Endothelial cell (in vitro differentiated cells): ENCODE data around the gene ZNF497. TPM values are rescaled to one million over a fixed set of nuclear protein-coding genes. Genes with fewer than 3 reads are reported as not detected.
A peak's percentile ranks its signal among the peaks of the same experiment; 100 is the strongest.

Experiments
- DNase-seq: peaks from one replicate; pipeline ENCODE4 v3.0.0; 2021; ENCODE audit warnings: low spot score
- H3K27ac Mint-ChIP-seq: one replicate; pipeline ENCODE4 v1.8.0; 2021; ENCODE audit warnings: mixed read lengths, inconsistent platforms; ENCODE audit not compliant: unreplicated experiment
- H3K27me3 Mint-ChIP-seq: one replicate; pipeline ENCODE4 v1.8.0; 2021; ENCODE audit warnings: mild to moderate bottlenecking, moderate library complexity, mixed read lengths, inconsistent platforms; ENCODE audit not compliant: unreplicated experiment
- H3K36me3 Mint-ChIP-seq: one replicate; pipeline ENCODE4 v1.8.0; 2021; ENCODE audit warnings: mild to moderate bottlenecking, low read depth, mixed read lengths, inconsistent platforms; ENCODE audit not compliant: unreplicated experiment
- H3K4me1 Mint-ChIP-seq: one replicate; pipeline ENCODE4 v1.8.0; 2021; ENCODE audit warnings: mild to moderate bottlenecking, mixed read lengths, inconsistent platforms; ENCODE audit not compliant: unreplicated experiment
- H3K4me3 Mint-ChIP-seq: one replicate; pipeline ENCODE4 v1.8.0; 2021; ENCODE audit warnings: mild to moderate bottlenecking, mixed read lengths, inconsistent platforms; ENCODE audit not compliant: unreplicated experiment
- H3K9me3 Mint-ChIP-seq: one replicate; pipeline ENCODE4 v1.8.0; 2021; ENCODE audit warnings: mixed read lengths, inconsistent platforms; ENCODE audit not compliant: unreplicated experiment
- total RNA-seq: library from RNA; stranded (reverse); fragmentation: NEBNext Ultra II Directional; extraction: Animal tissue kit (Norgen Biotek cat#: 25700); gene quantifications from one replicate; pipeline ENCODE4 v1.2.1, GENCODE V29; 2021; ENCODE audit not compliant: unreplicated experiment
- TF ChIP-seq, protein P1 (sequence below): fragments of 200-600 bp; sonication (generic); IDR thresholded peaks from one replicate; pipeline ENCODE4 v1.5.0; 2021; ENCODE audit warnings: antibody characterized with exemption; ENCODE audit not compliant: unreplicated experiment

The ZNF497 gene
- total RNA-seq, 1 donor from 2014 or later: 3.6 TPM

DNA sequence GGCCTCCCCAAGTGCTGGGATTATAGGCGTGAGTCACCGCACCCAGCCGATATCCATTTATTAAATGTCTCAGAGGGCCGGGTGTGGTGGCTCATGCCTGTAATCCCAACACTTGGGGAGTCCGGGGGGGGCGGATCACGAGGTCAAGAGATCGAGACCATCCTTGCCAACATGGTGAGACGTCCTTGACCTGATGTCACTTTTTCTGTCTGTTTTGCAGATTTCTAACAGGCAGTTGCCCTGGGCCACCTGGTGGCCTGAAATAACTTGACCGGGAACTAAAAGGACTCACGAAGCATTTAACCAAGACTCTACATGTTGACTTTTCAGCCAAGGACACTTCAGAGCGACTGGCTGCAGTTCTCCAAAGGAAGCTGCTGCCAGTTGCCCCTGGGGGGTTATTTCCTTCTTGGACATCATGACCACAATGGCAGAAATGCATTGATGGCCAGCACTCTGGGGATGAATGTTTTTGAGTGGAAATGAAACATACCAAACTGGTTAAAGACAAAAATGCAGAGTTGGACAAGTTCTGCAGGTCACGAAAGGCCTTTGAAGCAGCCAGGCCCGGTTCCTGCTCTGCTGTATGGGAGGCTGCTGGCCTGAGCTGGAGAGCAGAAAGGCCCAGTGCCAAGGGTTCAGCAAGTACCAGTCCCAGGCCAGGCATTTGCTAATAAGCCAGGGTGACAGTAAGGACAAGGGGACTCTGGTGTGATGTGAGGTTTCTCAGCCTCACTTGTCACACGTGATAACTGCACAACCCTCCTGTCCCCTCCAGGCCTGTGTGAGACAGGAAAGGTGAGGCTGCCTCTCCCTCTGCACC is 10.0 kb upstream of the ZNF497 start:
- peaks cover 6% of the 10 kb centered on the region for H3K27me3 Mint-ChIP-seq
- TF ChIP-seq, protein P1, sequence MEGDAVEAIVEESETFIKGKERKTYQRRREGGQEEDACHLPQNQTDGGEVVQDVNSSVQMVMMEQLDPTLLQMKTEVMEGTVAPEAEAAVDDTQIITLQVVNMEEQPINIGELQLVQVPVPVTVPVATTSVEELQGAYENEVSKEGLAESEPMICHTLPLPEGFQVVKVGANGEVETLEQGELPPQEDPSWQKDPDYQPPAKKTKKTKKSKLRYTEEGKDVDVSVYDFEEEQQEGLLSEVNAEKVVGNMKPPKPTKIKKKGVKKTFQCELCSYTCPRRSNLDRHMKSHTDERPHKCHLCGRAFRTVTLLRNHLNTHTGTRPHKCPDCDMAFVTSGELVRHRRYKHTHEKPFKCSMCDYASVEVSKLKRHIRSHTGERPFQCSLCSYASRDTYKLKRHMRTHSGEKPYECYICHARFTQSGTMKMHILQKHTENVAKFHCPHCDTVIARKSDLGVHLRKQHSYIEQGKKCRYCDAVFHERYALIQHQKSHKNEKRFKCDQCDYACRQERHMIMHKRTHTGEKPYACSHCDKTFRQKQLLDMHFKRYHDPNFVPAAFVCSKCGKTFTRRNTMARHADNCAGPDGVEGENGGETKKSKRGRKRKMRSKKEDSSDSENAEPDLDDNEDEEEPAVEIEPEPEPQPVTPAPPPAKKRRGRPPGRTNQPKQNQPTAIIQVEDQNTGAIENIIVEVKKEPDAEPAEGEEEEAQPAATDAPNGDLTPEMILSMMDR: peak; percentile 50
- no peak for DNase-seq

DNA sequence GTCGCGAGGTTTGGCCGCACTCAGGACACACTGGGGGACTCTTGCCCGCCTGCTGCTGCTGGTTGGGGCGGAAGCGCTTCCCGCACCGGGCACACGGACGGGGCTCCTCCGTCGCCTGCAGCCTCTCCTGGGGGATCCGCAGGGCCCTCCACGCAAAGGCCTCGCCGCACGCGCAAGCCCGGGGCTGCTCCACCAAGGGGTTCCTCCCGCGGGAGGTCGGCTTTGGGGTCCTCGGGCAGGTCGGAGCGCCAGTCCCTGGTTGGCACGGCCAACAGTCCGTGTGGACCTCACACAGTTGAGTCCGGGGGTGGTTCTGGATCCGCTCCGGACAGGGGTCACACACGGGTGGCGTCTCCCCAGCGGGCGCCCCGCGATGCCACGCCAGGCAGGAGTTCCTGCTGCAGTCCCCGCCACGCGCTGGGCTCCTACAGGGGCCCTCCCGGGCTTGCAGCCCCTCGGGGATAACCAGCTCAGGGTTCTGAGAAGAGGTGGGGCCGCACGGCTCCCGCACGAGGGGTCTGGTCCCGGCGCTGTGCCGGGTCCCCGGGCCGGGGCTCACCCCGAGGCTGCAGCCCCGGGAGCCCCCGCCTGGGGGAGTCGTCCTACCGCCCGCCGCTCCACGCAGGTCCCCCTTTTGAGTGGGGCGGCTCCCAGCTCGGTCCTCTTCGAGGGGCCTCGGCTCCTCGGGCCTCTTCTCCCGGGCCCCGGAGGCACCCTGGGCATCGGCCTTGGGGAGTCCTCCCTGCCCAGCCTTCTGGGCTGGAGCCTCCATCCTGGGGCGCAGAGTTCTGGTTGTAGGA is 6.2 kb upstream of the ZNF497 start:
- Mint-ChIP-seq H3K9me3 (no peaks in the 10 kb centered on the region), H3K36me3 (peaks cover 3% of the 10 kb centered on the region), H3K27ac (no peak overlapping the region), H3K27me3 (peaks cover 5% of the 10 kb centered on the region), H3K4me3 (no peak overlapping the region), H3K4me1 (no peaks in the 10 kb centered on the region)
- no peak for DNase-seq
- TF ChIP-seq, protein P1: no peak

More for the DNA sequence above, 10.0 kb upstream of the ZNF497 start:
- Mint-ChIP-seq H3K4me1 (no peaks in the 10 kb centered on the region), H3K9me3 (no peaks in the 10 kb centered on the region), H3K4me3 (no peak overlapping the region), H3K36me3 (no peaks in the 10 kb centered on the region), H3K27ac (no peak overlapping the region)

DNA sequence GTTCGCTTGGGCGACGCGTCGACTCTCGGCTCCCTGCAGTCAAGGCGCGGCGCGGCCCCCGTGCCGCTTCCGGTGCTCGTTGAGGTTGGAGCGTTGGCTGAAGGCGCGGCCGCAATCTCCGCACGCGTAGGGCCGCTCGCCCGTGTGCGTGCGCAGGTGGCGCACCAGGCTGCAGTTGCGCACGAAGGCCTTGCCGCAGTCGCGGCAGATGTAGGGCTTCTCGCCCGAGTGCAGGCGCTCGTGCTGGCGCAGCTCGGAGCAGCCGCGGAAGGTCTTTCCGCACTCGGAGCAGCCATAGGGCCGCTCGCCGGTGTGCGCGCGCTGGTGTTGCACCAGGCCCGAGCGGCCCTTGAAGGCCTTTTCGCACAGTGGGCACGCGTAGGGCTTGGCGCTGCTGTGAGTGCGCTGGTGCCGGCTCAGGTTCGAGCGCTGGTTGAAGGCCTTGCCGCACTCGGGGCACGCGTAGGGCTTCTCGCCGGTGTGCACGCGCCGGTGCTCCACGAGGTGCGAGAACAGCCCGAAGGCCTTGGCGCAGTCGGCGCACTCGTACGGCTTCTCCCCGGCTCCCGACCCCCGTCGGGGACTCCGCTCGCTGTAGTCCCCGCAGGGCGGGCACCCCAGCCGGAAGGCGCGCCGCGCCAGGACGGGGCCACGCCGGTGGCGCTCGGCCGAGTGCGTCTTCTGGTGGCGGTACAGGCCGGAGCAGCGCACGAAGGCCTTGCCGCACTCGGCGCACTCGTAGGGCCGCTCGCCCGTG is 5.3 kb upstream of the ZNF497 start:
- no peak for DNase-seq
- no peaks in the 10 kb centered on the region for H3K9me3 Mint-ChIP-seq
- TF ChIP-seq, protein P1: no peak
- H3K27me3 Mint-ChIP-seq: peaks cover 5% of the 10 kb centered on the region
- H3K4me1 Mint-ChIP-seq: no peaks in the 10 kb centered on the region
- H3K27ac Mint-ChIP-seq: no peak overlapping the region
- peaks cover 3% of the 10 kb centered on the region for H3K36me3 Mint-ChIP-seq
- H3K4me3 Mint-ChIP-seq: no peak overlapping the region

DNA sequence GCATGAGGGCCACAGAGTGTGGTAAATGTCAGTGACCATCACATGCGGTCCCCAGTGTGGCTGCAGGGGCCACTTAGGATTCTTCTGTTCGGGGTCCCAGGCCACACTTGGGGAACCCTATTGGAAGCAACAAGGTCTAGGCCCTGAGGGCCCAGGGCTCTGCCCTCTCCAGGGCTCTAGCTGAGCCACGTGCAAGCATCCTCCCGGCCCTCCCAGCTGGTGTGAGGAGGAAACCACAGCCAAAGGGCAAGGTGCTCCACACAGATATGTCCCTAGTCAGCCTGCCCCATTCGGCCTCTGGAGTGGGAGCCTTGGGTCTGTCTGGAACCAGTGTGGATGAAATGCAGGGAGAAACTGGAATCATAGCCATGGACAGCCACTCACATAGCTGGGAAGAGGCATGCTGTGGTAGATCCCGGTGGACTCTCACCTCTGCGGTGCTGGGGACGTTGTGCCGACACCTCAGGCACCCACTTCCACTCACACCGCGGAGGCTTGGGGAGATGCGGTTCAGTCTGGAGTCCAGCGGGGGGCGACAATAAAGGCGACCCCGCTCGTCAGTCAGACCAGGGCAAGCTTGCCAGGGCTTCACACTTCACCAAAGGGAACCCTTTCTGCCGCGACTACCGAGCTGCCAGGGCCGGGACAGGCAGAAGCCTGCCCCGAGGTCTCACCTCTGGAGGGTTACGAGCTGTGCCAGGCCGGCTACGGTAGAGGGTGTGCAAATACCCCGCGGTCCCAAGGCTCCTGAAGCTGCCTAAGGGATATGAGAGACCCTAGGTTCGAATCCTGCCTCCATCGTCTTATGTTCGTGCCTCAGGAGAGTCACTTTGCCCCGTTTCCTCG is 4.3 kb upstream of the ZNF497 start:
- DNase-seq: no peak
- H3K27me3 Mint-ChIP-seq: peaks cover 9% of the 10 kb centered on the region
- H3K9me3 Mint-ChIP-seq: no peaks in the 10 kb centered on the region
- peaks cover 2% of the 10 kb centered on the region for H3K4me1 Mint-ChIP-seq
- H3K4me3 Mint-ChIP-seq: no peak overlapping the region
- H3K27ac Mint-ChIP-seq: no peak overlapping the region
- peaks cover 3% of the 10 kb centered on the region for H3K36me3 Mint-ChIP-seq
- TF ChIP-seq, protein P1: no peak
